HG03571 (cell line): Measurements from ENCODE around the gene FAM167B.

Experiments
- ATAC-seq: cut with Tn5 transposase; IDR thresholded peaks from one replicate; pipeline ENCODE4 v1.9.1; 2021; ENCODE audit not compliant: unreplicated experiment

FAM167B gene

DNA sequence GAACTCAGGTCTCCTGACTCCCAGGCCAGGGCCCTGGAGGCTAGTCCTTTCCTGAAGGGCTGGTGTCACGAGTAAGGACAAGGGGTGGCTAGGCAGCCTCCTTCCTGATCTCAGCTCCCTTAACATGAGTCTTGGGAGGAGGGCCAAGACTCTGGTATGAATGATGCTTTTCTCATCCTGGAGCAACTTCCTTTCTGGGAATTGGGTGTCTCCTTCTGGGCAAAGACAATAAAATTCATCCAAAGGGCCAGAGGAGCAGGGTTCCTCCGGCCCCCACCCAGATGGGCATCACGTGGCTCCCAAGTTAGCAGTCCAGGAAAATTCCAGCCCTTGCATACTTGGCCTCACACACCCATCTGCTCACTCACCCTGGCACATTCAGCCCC, at the start of gene FAM167B:
TSS of gene FAM167B (plus strand) at position 335 of the 386 bp plus-strand sequence. CDS start 200 bp downstream, outside the sequence.
- no peak for ATAC-seq

DNA sequence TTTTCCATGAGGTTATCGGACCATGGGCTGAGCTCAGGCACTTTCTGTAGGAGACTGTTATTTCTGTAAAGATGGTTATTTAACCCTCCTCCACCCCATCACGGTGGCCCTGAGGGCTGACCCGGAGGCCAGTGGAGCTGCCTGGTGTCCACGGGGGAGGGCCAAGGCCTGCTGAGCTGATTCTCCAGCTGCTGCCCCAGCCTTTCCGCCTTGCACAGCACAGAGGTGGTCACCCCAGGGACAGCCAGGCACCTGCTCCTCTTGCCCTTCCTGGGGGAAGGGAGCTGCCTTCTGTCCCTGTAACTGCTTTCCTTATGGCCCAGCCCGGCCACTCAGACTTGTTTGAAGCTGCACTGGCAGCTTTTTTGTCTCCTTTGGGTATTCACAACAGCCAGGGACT, 49.2 kb upstream of the FAM167B start:
- no peak for ATAC-seq

DNA sequence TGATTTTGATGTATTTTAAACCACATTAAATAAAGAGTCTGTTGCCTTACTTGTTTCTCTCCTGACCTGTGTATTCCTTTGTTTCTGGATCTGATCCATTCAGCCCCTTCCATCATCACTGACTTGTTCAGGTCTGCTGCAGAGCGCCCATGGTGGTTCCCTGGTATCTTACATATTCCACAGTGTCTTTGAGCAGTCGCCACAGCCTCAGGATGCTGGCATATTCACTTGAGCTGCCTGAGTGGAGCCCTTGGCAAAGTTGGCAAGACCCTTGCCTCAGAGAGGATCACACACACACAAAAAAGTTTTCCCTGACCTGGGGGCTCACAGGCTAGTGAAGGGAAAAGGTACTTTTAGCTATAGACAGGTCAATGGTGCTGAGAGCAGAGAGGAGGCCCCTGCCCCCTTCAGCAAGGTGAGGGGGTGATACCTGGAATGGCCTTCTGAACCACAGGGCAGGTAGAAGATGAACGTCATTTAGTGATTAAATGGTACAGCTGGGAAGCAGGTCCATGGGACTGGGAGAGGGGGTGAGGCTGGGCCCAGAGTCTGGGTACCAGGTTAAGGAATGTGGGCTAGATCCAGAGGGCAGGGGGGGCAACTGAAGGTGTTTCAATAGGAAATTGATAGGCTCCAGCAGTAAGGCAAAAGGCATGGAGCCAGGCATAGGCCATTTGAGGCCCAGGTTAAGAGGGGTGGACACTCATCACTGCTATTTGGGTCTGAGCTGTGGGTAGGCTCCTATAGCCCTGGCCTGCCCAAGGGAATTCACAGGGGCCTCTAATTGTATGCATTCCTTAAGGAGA, 48.6 kb upstream of the FAM167B start:
- ATAC-seq = no peak

DNA sequence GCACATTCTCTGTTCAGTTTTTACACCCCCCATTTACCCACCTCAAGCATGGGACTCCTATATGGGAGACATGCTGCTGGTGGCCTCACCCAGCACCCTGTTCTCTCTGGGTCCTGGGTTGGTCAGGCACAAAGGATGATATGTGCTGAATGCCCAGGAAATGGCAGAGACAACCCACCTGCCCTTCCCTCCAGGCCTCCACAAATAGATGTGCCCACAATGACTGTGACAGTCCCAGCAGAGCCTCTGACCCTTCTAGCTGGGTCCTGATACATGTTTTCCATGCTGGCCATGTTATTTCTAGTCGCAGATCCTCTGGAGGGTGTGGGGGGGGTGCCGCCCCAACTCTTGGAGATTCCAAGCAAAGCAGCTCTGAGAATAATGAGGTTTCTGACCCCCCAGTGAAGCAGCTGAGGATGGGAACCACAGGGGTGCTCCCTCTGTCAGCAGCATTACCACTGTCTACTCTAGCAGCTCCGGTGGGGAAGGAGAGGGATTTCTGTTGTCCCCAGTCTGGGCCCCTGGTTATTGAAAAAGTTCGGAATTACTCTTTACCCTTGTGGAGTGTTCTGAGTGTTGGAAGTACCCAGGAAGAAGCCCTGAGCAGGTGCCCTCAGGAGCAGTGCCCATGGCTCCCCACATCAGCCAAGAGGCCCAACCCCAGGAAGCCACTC, 47.8 kb upstream of the FAM167B start:
- no peak for ATAC-seq

DNA sequence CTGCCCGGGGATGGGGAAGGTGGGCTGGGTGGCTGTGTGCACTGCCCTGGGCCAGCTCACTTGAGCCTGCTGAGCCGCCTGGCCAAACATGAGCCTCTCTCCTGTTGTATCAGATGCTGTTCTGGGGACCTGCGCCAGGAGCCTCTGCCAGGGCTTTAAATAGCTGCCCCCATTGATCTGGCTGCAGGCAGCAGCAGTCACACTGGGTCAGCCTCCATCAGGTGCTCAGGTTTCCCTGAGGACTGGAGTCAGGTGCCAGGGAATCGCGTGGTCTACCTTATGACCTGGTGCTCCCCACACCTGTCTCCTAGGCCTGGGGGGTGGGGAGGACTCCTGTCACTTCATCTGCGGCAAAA, 47.3 kb upstream of the FAM167B start:
- ATAC-seq = no peak

DNA sequence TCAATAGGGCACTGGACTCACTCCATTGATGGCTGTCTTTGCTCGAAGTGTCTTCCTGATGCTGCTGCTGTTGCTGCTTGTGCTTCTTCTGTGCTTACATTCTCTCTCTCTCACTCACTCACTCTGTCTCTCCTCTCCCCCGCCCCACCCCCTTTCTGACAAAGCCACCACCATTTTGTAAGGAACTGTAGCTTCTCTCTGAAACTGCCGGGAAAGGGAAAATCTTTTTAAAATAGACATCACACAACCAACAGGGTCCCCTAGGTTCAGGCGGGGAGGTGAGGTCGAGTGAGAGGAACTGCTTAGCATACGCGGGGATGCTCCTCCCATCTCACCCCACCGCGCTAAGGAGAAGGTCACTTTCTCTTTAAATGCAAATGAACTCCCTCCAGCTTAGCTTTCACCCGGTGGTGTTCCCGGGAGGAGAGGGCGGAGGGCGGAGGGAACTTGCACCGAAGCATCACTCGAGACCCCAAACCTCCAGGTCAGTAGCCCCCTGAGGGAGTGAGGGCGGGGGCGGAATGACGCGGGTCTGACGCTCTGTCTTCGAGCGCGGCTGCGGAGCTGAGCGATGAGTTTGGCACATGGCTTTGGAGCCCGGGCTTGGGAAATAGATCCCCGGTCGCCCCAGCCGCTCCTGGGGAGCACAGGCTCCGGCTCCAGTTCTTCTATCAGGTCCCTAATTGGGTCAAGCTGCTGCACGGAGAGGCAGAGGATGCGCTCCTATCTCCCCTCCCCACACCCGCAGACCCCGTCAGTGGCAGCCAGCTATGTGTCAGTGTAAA, 46.6 kb upstream of the FAM167B start, which contains the start of gene CCDC28B:
TSS of gene CCDC28B (plus strand) at position 370 of the 785 bp plus-strand sequence. CDS start 1,341 bp downstream, outside the sequence.
- ATAC-seq = no peak

DNA sequence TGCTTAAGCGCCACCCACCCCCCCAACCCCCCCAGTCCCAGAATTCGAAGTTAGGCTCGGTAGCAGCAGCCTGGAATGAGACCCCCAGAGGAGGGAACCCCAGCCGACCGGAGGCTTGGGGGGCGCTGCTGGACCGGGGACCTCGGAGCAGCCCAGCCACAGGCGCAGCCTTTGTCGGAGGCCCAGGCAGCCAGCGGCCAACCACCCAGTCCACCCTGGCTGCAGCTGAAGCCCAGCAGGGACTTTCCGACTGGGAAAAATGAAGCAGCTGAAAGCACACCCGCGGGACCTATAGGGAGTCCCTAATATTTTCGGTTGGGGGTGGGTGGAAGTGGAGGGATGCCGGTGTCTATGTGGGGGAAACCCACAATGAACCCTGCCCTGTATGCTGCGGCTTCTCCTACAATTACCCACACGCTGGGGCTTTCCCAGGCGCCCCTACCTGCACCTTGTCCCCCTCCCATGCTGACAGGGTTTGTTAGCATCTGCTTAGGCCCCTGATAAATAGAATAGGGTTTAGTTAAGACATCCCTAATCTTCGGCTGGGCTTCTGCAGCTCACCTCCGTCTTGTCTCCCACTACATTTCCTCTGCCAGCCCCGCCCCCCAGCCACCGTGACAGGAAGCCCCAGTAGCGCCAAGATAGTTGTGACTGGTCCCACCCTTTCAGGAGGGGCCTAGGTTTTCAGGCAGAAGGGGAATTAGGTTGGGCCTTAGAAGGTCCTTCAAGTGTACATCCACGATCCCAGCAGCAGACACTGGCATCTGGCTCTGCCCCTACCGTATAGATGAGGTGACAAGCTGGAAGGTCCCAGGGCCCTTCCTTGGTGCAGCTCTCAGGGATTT, 45.8 kb upstream of the FAM167B start:
- ATAC-seq = no peak

DNA sequence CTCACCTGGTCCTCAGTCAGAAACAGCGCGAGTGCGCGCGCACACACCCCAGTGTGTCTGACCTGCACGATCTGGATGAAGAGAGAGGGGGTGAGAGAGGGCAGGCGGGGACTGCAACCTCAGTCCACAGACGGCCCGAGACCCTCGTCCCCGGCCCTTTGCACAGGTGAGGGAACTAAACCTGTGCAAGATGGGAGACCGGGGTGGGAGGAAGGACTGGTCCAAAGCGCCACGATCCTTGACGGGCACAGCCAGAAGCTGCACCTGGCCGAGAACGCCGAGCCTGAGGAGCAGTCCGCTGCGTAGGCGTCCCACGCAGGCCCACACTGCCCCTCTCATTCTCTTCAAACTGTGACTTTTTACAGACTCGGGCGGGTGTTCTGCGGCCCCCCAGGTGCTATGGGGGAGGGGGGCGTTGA, 42.1 kb upstream of the FAM167B start:
- no peak for ATAC-seq

DNA sequence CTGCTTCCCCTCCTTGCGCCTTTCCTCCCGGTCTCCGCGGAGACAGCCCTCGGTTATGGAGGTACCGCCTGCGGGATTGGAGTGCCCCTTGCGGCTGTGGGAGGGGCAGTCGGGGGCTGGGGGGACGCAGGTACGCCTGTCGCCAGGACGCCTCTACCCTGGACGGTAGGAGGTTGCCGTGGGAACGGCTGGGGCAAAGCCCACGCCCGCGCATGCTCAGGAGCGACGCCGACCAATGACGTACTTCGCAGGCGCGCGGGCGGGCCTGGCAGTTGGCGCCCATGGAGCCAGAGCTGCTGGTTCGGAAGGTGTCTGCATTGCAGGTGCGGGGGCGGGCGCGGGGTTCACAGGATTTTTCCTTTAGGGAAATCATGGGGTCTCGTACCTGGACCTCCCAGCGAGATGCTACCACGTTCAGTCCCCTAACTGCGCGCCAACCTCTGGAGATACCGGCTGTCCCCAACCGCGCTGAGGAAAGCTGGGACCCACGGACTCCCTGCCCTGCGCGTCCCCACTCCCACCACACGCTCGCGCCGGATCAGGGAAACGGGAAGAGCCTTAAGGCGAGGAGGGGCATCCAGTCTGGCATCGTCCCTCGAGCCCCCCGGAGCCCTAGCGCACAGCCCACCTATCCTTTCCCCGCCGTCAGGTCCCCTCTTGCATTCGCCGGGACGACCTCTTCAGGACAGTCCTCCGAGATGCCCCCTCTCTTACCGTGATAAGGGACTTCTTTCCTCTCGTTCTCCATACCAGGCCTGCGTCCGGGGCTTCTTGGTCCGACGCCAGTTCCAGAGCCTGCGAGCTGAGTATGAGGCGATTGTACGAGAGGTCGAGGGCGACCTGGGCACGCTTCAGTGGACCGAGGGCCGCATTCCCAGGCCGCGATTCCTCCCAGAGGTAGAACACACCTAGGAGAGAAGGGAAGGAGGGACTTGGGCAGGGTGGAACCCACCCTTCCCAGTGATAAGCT, 41.3 kb upstream of the FAM167B start, which contains the start of gene IQCC:
TSS of gene IQCC (plus strand) at position 271 of the 970 bp plus-strand sequence. CDS start at position 282, 11 bp downstream.
- peak; percentile 63 for ATAC-seq

DNA sequence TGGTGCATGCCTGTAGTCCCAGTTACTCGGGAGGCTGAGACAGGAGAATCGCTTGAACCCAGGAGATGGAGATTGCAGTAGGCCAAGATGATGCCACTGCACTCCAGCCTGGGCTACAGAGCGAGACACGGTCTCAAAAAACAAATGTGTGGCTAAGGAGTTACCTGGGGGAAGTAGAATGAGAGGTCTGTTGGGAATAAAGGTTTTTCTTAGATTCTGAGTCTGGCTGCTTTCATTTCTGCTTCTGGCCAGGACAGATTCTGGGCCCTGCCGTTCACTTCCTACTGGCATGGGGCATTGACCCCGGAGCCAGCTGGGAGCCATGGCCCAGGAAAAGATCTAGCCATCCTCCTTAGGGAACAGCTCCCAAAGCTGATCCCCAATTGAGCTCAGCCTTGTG, 38.6 kb upstream of the FAM167B start:
- no peak for ATAC-seq

DNA sequence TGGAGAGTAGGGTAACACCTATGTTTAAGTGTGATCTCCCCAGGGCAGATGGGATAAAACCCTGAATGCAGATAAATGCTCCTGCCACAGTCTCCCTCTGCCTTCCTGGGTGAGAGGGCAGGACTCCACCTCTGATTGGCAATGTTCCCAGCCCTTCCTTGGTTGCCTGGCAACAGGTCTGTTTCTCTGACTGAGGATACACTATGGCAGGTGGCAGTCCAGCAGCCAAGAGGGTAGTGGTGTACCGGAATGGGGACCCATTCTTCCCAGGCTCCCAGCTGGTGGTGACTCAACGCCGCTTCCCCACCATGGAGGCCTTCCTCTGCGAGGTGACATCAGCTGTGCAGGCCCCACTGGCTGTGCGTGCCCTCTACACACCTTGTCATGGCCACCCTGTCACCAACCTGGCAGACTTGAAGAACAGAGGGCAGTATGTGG, 38.1 kb upstream of the FAM167B start, which contains the start of gene DCDC2B:
TSS of gene DCDC2B (plus strand) at position 199 of the 438 bp plus-strand sequence. CDS start at position 204, 5 bp downstream.
- no peak for ATAC-seq

DNA sequence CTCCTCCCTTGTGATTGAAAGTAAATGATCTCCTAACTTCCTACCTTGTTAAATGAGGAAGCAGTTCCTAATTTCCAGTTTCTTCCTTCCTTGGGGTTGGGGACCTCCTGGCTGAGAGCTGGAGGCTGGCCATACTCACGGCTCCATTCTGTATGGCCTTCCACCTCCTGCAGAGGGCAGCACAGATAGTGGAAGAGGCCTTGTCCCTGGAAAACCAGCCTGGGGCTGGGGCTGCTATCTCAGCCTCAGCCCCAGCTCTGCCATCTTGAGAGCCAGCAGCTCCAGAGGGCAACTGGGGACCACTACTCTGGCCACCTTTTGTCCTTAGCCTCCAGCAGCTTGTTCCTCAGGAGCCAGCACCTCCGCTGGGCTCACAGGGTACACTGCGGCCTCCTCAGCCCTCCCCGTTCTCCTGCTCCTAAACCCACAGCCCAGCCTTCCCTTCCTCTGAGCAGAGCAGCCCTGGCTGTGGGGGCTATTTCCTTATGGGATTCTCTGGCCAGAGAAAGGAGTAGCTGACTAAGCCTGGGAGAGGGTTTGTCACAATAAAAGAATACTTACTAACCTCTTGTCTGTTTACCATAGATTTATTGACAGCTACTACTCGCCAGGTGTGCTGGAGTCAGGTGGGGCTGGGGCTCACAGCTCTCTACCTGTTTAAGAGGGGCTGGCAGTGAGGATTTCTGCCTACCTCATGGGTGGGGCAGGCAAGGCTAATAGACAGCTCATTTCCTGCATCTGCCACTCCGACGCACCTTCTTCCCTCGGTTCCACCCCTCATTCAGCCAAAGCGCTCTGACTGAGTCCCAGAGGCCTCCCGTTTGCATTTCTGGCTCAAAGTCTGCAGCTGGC, 31.2 kb upstream of the FAM167B start:
- ATAC-seq = no peak

DNA sequence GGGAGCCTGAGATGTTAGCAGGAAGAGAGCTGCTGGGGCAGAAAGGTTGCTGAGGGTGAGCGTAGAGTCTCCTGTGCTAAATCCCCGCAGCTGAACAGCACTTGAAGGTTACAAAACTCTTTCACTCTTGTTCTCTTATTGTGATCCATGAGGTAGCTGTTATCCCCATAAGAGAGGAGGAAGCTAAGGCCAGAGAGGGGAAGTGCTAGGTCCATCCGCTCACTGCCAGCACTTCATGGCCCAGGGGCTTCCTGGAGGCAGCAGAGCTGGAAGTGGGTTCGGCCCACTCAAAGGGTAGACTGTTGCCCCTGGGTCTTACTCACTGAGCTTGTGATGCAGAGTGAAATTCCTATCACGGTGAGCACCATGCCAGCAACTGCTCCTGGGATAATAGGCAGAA, 30.5 kb upstream of the FAM167B start:
- no peak for ATAC-seq

DNA sequence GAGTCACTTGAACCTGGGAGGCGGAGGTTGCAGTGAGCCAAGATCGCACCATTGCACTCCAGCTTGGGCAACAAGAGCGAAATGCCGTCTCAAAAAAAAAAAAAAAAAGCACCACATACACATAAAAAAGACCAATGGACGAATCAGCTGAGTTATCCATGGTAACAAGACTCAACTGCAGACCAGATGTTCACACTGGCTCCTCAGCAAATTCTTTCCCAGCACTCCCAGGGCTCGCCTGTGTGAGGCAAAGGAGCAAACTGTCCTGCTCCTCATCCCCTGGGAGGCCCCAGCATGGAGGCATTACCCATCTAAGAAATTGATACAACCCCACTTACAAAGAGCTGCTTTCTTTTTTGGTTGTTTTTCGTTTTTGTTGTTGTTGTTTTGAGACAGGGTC, 28.0 kb upstream of the FAM167B start:
- no peak for ATAC-seq

DNA sequence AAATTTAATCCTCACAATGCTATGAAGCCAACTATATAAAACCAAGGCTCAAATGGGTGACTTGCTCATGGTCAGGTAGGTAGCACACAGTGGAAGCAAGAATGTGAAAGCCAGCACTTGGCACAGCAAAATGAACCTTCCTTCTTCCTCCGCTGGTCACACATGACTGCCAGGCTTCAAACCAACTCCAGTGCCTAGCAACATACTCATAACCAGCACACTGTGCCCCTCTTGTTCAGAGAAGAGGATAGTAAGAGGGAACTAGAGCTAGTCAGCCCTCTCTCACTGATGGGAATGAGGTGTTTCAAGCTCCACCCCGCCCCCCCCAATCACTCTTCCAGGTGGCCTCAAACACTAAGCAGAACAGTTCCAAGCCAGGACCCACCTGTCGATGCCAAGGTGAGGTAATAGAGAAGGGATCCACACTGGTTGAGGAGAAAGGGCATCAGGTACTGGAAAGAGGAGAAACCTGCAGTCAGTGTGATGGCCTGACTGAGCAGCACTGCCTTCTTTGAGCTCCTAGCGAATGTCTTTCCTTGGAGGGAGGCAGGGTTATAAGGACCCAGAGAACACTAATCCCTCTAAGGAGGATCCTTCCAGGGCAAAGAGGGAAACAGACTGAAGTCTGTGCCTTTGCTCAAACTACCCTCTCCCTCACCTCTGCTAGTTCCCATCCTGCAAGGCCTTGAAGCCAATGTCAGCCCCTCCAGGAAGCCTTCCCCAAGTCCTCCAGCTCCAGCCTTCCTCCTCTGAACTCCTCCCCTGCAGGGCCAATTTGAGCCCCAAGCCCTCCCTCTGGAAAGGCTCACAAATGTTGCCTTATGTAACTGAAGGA, 26.1 kb upstream of the FAM167B start:
- ATAC-seq = no peak

DNA sequence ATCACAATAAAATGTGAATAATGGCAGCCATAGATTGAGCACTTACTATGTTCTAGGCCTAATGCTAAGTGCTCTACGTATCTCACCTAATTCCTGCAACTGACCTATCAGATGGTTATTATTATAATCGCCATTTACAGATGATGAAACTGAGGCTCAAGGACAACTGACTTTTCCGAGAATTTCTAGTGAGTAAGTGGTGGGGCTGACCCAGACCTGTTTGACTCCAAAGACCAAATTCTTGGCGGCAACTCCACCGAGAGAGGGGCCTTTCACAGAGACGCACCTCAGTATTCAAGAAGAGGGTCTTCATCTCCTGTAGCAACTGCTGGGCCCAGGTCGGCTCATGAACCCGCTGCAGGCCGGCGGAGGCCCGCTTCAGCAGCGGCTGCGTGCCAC, 25.4 kb upstream of the FAM167B start:
- no peak for ATAC-seq

DNA sequence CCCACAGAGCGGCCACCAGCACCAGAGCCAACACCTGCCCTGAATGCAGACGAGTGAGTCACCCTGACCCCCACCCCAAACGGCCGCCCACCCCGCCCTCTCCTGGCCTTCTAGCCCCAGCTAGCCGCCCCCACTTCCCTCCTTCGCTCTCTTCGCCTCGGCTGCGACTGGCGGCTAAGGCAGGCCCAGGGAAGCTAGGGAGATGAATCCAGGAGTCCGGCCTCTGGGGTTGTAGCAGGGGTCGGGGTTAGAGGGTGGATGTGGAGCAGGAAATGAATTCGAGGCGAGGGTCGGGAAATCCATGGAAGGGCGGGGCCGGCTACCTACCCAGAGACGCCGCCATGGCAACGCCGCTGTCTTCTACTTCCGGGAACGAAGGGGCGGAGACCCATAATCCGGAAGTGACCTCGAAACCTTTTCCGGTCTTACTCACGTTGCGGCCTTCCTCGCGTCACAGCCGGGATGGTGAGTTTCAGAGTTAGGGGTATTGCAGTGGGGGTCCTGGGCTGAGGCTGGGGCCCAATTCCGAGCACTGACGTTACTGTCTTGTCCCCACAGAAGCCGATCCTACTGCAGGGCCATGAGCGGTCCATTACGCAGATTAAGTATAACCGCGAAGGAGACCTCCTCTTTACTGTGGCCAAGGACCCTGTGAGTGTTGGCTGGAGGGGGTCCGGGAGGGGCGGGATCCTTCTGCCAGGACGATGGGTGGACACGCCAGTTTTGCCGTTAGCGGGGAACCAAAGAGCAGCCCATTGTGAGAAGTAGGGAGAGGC, 24.9 kb upstream of the FAM167B start, which contains the start of the genes EIF3I and TMEM234:
TSS of gene EIF3I (plus strand) at position 428 of the 776 bp plus-strand sequence. CDS start at position 463, 35 bp downstream.
TSS of gene TMEM234 (minus strand) at position 374 of the 776 bp plus-strand sequence. CDS start at position 343, 31 bp downstream.
- ATAC-seq = peak; percentile 88
